IMR-90 (cell line): ENCODE measurements around the gene TLK2. TPM values are rescaled to one million over a fixed set of nuclear protein-coding genes. Genes with fewer than 3 reads are reported as not detected.

ENCODE experiments used
- ATAC-seq: fragments of 200-7000 bp; cut with Tn5 transposase; 2 replicates; pipeline ENCODE4 v1.9.1; 2020; ENCODE audit warnings: low read depth, mild to moderate bottlenecking, moderate library complexity
- BruUV-seq: library from RNA; stranded (reverse); fragments of 400-500 nt; replicated peaks from 2 replicates; lab custom pipeline; 2021; lab: Mats Ljungman, UMichigan
- CTCF ChIA-PET: fragments of 300-600 bp; formaldehyde crosslinking; extraction: SDS; loops from one replicate; lab custom pipeline; 2021; ENCODE audit warnings: antibody characterized with exemption; lab: Yijun Ruan, JAX
- POLR2A ChIA-PET: fragments of 300-600 bp; sonication (Branson Sonifier 250); formaldehyde crosslinking; loops from one replicate; lab custom pipeline; 2022; ENCODE audit warnings: antibody characterized with exemption; ENCODE audit not compliant: unreplicated experiment; lab: Charles Lee
- DNase-seq: peaks from one replicate; pipeline ENCODE4 v3.0.0; 2013
- H2AFZ ChIP-seq: replicated peaks from 2 replicates; pipeline ENCODE3; 2013; ENCODE audit warnings: low read length, mild to moderate bottlenecking; ENCODE audit not compliant: poor library complexity
- H2AK5ac ChIP-seq: 2 replicates; pipeline ENCODE4 v1.6.1; 2013; ENCODE audit warnings: low read depth, low read length, inconsistent platforms
- H2AK9ac ChIP-seq: replicated peaks from 2 replicates; pipeline ENCODE3; 2013; ENCODE audit warnings: mild to moderate bottlenecking, low read depth, low read length, moderate library complexity; ENCODE audit not compliant: poor library complexity
- H2BK120ac ChIP-seq: 2 replicates; pipeline ENCODE4 v1.6.1; 2013; ENCODE audit warnings: low read depth, low read length, inconsistent platforms
- H2BK15ac ChIP-seq: 3 replicates; pipeline ENCODE4 v1.6.1; 2013; ENCODE audit warnings: low read depth, low read length, inconsistent platforms
- H2BK20ac ChIP-seq: 2 replicates; pipeline ENCODE4 v1.6.1; 2013; ENCODE audit warnings: low read depth, mild to moderate bottlenecking, inconsistent platforms, low read length, moderate library complexity
- H2BK5ac ChIP-seq: 2 replicates; pipeline ENCODE4 v1.6.1; 2013; ENCODE audit warnings: mild to moderate bottlenecking, low read depth, low read length, inconsistent platforms; ENCODE audit not compliant: poor library complexity, severe bottlenecking
- H3K14ac ChIP-seq: replicated peaks from 2 replicates; pipeline ENCODE4 v1.6.1; 2013; ENCODE audit warnings: low read depth, low read length, inconsistent platforms
- H3K18ac ChIP-seq: 2 replicates; pipeline ENCODE4 v1.6.1; 2013; ENCODE audit warnings: low read depth, low read length, control low read depth
- H3K23ac ChIP-seq: 2 replicates; pipeline ENCODE4 v1.6.1; 2013; ENCODE audit warnings: low read depth, low read length, inconsistent platforms
- H3K27ac ChIP-seq: 2 replicates; pipeline ENCODE4 v1.5.1; 2013; ENCODE audit warnings: mild to moderate bottlenecking, control low read depth, low read length; ENCODE audit not compliant: insufficient read depth
- H3K27me3 ChIP-seq: 2 replicates; pipeline ENCODE4 v1.6.1; 2013; ENCODE audit warnings: low read length; ENCODE audit not compliant: control insufficient read depth, insufficient read depth
- H3K36me3 ChIP-seq: 2 replicates; pipeline ENCODE4 v1.6.1; 2013; ENCODE audit warnings: low read length, mixed read lengths; ENCODE audit not compliant: control insufficient read depth, insufficient read depth
- H3K4ac ChIP-seq: 2 replicates; pipeline ENCODE4 v1.6.1; 2013; ENCODE audit warnings: low read depth, low read length, inconsistent platforms
- H3K4me1 ChIP-seq: 2 replicates; pipeline ENCODE4 v1.6.1; 2013; ENCODE audit warnings: low read length, mixed read lengths; ENCODE audit not compliant: control insufficient read depth, insufficient read depth
- H3K4me2 ChIP-seq: 2 replicates; pipeline ENCODE4 v1.6.1; 2013; ENCODE audit warnings: low read depth, mild to moderate bottlenecking, control low read depth, low read length, moderate library complexity
- H3K4me3 ChIP-seq: 2 replicates; pipeline ENCODE4 v1.5.1; 2013; ENCODE audit warnings: low read depth, mild to moderate bottlenecking, control low read depth, low read length, moderate library complexity; ENCODE audit not compliant: insufficient read depth
- H3K56ac ChIP-seq: 2 replicates; pipeline ENCODE4 v1.6.1; 2013; ENCODE audit warnings: low read length, inconsistent platforms; ENCODE audit not compliant: insufficient read depth; ENCODE audit errors: extremely low read depth
- H3K79me1 ChIP-seq, 2 experiments: 2 replicates each; pipeline ENCODE4 v1.6.1; 2013; ENCODE audit warnings: low read length in 2 of 2, inconsistent platforms in 1 of 2, low read depth in 1 of 2
- H3K9ac ChIP-seq: 2 replicates; pipeline ENCODE4 v1.6.1; 2013; ENCODE audit warnings: low read depth, low read length, control low read depth
- H3K9me1 ChIP-seq: 2 replicates; pipeline ENCODE4 v1.6.1; 2013; ENCODE audit warnings: low read length, inconsistent platforms; ENCODE audit not compliant: insufficient read depth
- H3K9me3 ChIP-seq: 2 replicates; pipeline ENCODE4 v1.6.1; 2013; ENCODE audit warnings: low read length; ENCODE audit not compliant: control insufficient read depth, insufficient read depth
- H4K20me1 ChIP-seq: 2 replicates; pipeline ENCODE4 v1.6.1; 2013; ENCODE audit warnings: low read length, inconsistent platforms; ENCODE audit not compliant: insufficient read depth
- H4K5ac ChIP-seq: 2 replicates; pipeline ENCODE4 v1.6.1; 2013; ENCODE audit warnings: mild to moderate bottlenecking, low read depth, low read length, control low read depth
- H4K8ac ChIP-seq, 2 experiments: 2 replicates each; pipeline ENCODE4 v1.6.1; 2013; ENCODE audit warnings: low read depth in 2 of 2, low read length in 2 of 2, control low read depth in 1 of 2, inconsistent platforms in 1 of 2
- H4K91ac ChIP-seq: 2 replicates; pipeline ENCODE4 v1.6.1; 2013; ENCODE audit warnings: low read depth, low read length, inconsistent platforms; ENCODE audit not compliant: insufficient read depth
- BHLHE40 ChIP-seq: fragments of 150-350 bp; IDR thresholded peaks from 2 replicates; pipeline ENCODE4 v1.6.1; 2016; ENCODE audit warnings: mild to moderate bottlenecking, low read depth, low read length
- CEBPB ChIP-seq: IDR thresholded peaks from 2 replicates; pipeline ENCODE4 v1.6.1; 2012; ENCODE audit warnings: low read depth, low read length, improper control_type of control experiment
- FOS ChIP-seq: fragments of 150-350 bp; IDR thresholded peaks from 2 replicates; pipeline ENCODE4 v1.6.1; 2016; ENCODE audit warnings: low read depth, low read length
- MAFK ChIP-seq: IDR thresholded peaks from 2 replicates; pipeline ENCODE4 v1.6.1; 2012; ENCODE audit warnings: low read depth, low read length, improper control_type of control experiment
- MAZ ChIP-seq: IDR thresholded peaks from 2 replicates; pipeline ENCODE4 v1.6.1; 2012; ENCODE audit warnings: low read depth, mild to moderate bottlenecking, low read length, improper control_type of control experiment, moderate library complexity, borderline replicate concordance
- MXI1 ChIP-seq: IDR thresholded peaks from 2 replicates; pipeline ENCODE4 v1.6.1; 2012; ENCODE audit warnings: low read depth, mild to moderate bottlenecking, low read length, moderate library complexity, borderline replicate concordance
- NFE2L2 ChIP-seq: fragments of 150-350 bp; IDR thresholded peaks from 2 replicates; pipeline ENCODE4 v1.6.1; 2016; ENCODE audit warnings: low read depth, mild to moderate bottlenecking, low read length
- RAD21 ChIP-seq: IDR thresholded peaks from 2 replicates; pipeline ENCODE4 v1.6.1; 2012; ENCODE audit warnings: low read length, improper control_type of control experiment
- RCOR1 ChIP-seq: IDR thresholded peaks from 2 replicates; pipeline ENCODE4 v1.6.1; 2012; ENCODE audit warnings: mild to moderate bottlenecking, low read length, improper control_type of control experiment; ENCODE audit not compliant: insufficient replicate concordance
- RFX5 ChIP-seq: IDR thresholded peaks from 2 replicates; pipeline ENCODE4 v1.8.0; 2012; ENCODE audit warnings: low read depth, mild to moderate bottlenecking, low read length, moderate library complexity
- SMC3 ChIP-seq: fragments of 150-350 bp; IDR thresholded peaks from 2 replicates; pipeline ENCODE4 v1.6.1; 2016; ENCODE audit warnings: low read depth, mild to moderate bottlenecking, antibody characterized with exemption, low read length, moderate library complexity
- WGBS, 2 experiments: methylation state at CpG; one replicate each; pipeline versions ENCODE4 v1.1.5 to v1.1.7; 2013; ENCODE audit warnings: missing lambda C conversion rate in 2 of 2; ENCODE audit not compliant: insufficient read length in 1 of 2; ENCODE audit errors: extremely low coverage in 2 of 2; 5-methylcytosine and 5-hydroxymethylcytosine counted together
- dilution Hi-C: fragments of 300-500 bp; cut with HindIII; formaldehyde crosslinking; loops from one replicate; pipeline ENCODE4 v1.14.3; 2018; ENCODE audit warnings: low sequenced_read_pairs; ENCODE audit not compliant: unreplicated experiment
- in situ Hi-C: fragments of 300-500 bp; cut with MboI; formaldehyde crosslinking; loops from 3 replicates; pipeline ENCODE4 v1.14.3; 2019; ENCODE audit warnings: low sequenced_read_pairs, inconsistent platforms, mixed read lengths
- intact Hi-C: fragments of 100-400 bp; cut with micrococcal nuclease; formaldehyde crosslinking; loops from 2 replicates; pipeline ENCODE4 v1.10.0; 2022
- polyA plus RNA-seq, 3 experiments: library from polyadenylated mRNA; depleted of rRNA; stranded (reverse); fragments of >200 nt; gene quantifications; 2 replicates each; pipeline ENCODE4 v1.2.3, GENCODE V29; 2012; ENCODE audit warnings: low replicate concordance in 1 of 3
- total RNA-seq: library from RNA; depleted of rRNA; stranded (reverse); fragments of >200 nt; gene quantifications from 2 replicates; pipeline ENCODE4 v1.2.3, GENCODE V29; 2012
- TF ChIP-seq, protein P1 (sequence below): fragments of 150-350 bp; IDR thresholded peaks from 2 replicates; pipeline ENCODE4 v1.6.1; 2016; ENCODE audit warnings: low read depth, mild to moderate bottlenecking, low read length, moderate library complexity, borderline replicate concordance

Gene TLK2
- total and polyA plus RNA-seq, 2 of the 4 experiments (the other 2 are of a cell fraction), result 35.7 to 39.4 TPM

- Histone ChIP-seq H3K56ac (no peak overlapping the region), H2BK20ac (no peak overlapping the region; the same call in 1 of the 2 replicates), H3K36me3 (peaks cover 14% of the 10 kb centered on the region), H3K9me1 (peaks cover 6% of the 10 kb centered on the region; the same call in 1 of the 2 replicates), H3K14ac (no peak overlapping the region), H2AFZ (no peak overlapping the region), H3K18ac (peak overlapping the region; percentile 45; the same call in 1 of the 2 replicates), H3K9ac (no peak overlapping the region), H2AK9ac (no peak overlapping the region), H4K91ac (no peak overlapping the region), H3K23ac (no peak overlapping the region), H3K4me2 (no peak overlapping the region), H3K4me3 (no peak overlapping the region), H3K79me1 (peaks cover 29 to 55% of the 10 kb centered on the region in 2 experiments), H2BK5ac (peak overlapping the region; percentile 66), H2AK5ac (peak overlapping the region; percentile 57; the same call in 1 of the 2 replicates), H3K4me1 (peaks cover 4% of the 10 kb centered on the region), H3K4ac (no peak overlapping the region), H4K20me1 (no peaks in the 10 kb centered on the region), H2BK15ac (no peak overlapping the region), H4K5ac (no peak overlapping the region; the same call in 1 of the 2 replicates), H3K27me3 (no peaks in the 10 kb centered on the region), H2BK120ac (no peak overlapping the region), H3K9me3 (no peaks in the 10 kb centered on the region), H3K27ac (no peak overlapping the region), H4K8ac (no peak overlapping the region)
- no TSS peak for BruUV-seq
- no CpG with 5 or more reads among the region's 4 CpGs for WGBS, 2 experiments
- intact Hi-C loops (no loop called here), dilution Hi-C loops (no loop called here), in situ Hi-C loops (no loop called here)
- CTCF ChIA-PET, result interaction anchor here (0.6 to 1.3 kb wide), 2 partner anchors 24 to 420 kb away, joined by 4 to 9 read pairs; no protein-coding TSS in a partner anchor
- ATAC-seq (no peak), DNase-seq (no peak)
- no peak for TF ChIP-seq MAFK
- no peak for TF ChIP-seq BHLHE40
- TF ChIP-seq, protein P1, sequence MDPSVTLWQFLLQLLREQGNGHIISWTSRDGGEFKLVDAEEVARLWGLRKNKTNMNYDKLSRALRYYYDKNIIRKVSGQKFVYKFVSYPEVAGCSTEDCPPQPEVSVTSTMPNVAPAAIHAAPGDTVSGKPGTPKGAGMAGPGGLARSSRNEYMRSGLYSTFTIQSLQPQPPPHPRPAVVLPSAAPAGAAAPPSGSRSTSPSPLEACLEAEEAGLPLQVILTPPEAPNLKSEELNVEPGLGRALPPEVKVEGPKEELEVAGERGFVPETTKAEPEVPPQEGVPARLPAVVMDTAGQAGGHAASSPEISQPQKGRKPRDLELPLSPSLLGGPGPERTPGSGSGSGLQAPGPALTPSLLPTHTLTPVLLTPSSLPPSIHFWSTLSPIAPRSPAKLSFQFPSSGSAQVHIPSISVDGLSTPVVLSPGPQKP, result no peak
- TF ChIP-seq FOS, result no peak
- no peak for TF ChIP-seq RAD21
- no peak for TF ChIP-seq SMC3
- TF ChIP-seq RFX5, result no peak
- TF ChIP-seq NFE2L2, result no peak
- no peak for TF ChIP-seq RCOR1
- TF ChIP-seq CEBPB, result no peak
- TF ChIP-seq MAZ, result no peak
- TF ChIP-seq MXI1, result no peak
- POLR2A ChIA-PET, result interaction anchor here (0.6 kb wide), 1 partner anchor 241 kb away, joined by 4 read pairs; no protein-coding TSS in a partner anchor
These were observed 88.5 kb downstream of the TLK2 start for GRCh38 chr17:62566996-62567578.
